ENCODE results near the gene KCTD20. TPM values are rescaled to one million over a fixed set of nuclear protein-coding genes. Genes with fewer than 3 reads are reported as not detected.
"Not testable (repeated sequence)": the region's sequence is repeated elsewhere in the genome, so short reads cannot be mapped to it uniquely, and the experiment has no call there.

The KCTD20 gene
- total RNA-seq, 2 donors from 2014 or later: 48.5 to 58.9 TPM

DNA sequence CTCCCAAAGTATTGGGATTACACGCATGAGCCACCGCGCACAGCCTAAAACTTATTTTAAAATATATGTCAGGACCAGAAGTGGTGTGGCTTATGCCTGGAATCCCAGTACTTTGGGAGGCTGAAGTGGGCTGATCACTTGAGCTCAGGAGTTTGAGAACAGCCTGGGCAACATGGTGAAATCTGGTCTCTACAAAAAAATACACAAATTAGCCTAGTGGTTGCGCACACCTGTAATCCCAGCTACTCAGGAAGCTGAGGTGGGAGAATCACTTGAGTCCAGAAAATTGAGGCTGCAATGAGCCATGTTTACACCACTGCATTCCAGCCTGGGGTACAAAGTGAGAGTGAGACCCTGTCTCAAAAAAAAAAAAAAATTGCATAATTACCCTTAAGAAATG is 13.9 kb upstream of the KCTD20 start:
- no peaks in the 10 kb centered on the region for H3K9me3 Mint-ChIP-seq
- H3K27me3 Mint-ChIP-seq (ENCODE audit: low read depth): no peaks in the 10 kb centered on the region
- H3K4me3 Mint-ChIP-seq: no peak overlapping the region
- no peak overlapping the region for H3K27ac Mint-ChIP-seq
- ATAC-seq (replicated peaks in 1 of 2) (peak in 1 of 2 donors; percentile 35), DNase-seq (no peak)
- peaks cover 11% of the 10 kb centered on the region for H3K4me1 Mint-ChIP-seq (ENCODE audit: low read depth)
- no peaks in the 10 kb centered on the region for H3K36me3 Mint-ChIP-seq (ENCODE audit: insufficient read depth in 2 of 2)

DNA sequence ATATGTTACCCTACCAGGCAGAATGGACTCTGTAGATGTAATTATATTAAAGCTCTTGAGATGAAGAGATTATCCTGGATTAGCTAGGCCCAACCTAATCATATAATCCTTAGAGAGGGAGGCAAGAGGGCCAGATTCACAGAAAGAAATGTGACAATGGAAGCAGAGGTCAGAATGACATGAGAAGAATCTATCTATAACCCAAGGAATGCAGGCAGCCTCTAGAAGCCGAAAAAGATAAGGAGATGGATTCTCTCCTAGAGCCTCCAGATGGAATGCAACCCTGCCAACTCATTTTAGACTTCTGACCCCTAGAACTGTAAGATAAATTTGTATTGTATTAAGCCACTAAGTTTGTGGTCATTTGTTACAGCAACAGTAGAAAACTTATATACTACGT is 12.4 kb upstream of the KCTD20 start:
- H3K27ac Mint-ChIP-seq: no peak overlapping the region

DNA sequence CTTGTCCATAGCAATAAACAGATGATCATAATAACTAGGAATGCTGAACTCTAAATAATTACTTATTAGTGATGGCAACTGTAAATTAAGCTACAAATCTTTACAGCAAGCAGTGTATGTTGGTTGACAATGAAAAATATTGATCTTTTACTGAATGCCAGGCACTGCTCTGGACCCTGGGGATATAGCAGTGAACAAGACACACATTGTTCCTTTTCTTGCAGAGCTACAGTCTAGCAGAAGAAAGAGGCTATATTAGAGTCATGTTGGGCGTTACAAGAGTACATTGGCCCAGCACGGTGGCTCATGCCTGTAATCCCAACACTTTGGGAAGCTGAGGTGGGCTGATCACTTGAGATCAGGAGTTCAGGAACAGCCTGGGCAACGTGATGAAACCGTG is 11.6 kb upstream of the KCTD20 start:
- peaks cover 6% of the 10 kb centered on the region for H3K4me1 Mint-ChIP-seq (ENCODE audit: low read depth)
- no peaks in the 10 kb centered on the region for H3K27me3 Mint-ChIP-seq (ENCODE audit: low read depth)
- ATAC-seq (replicated peaks in 1 of 2): no peak
- H3K27ac Mint-ChIP-seq: no peak overlapping the region
- no peaks in the 10 kb centered on the region for H3K9me3 Mint-ChIP-seq
- DNase-seq: no peak
- no peak overlapping the region for H3K4me3 Mint-ChIP-seq
- H3K36me3 Mint-ChIP-seq (ENCODE audit: insufficient read depth in 2 of 2): no peaks in the 10 kb centered on the region

More for the DNA sequence above, 12.4 kb upstream of the KCTD20 start:
- no peak for DNase-seq
- Mint-ChIP-seq H3K27me3 (ENCODE audit: low read depth) (no peaks in the 10 kb centered on the region), H3K36me3 (ENCODE audit: insufficient read depth in 2 of 2) (no peaks in the 10 kb centered on the region), H3K4me1 (ENCODE audit: low read depth) (peaks cover 6% of the 10 kb centered on the region), H3K9me3 (no peaks in the 10 kb centered on the region), H3K4me3 (no peak overlapping the region)
- ATAC-seq (replicated peaks in 1 of 2): no peak

DNA sequence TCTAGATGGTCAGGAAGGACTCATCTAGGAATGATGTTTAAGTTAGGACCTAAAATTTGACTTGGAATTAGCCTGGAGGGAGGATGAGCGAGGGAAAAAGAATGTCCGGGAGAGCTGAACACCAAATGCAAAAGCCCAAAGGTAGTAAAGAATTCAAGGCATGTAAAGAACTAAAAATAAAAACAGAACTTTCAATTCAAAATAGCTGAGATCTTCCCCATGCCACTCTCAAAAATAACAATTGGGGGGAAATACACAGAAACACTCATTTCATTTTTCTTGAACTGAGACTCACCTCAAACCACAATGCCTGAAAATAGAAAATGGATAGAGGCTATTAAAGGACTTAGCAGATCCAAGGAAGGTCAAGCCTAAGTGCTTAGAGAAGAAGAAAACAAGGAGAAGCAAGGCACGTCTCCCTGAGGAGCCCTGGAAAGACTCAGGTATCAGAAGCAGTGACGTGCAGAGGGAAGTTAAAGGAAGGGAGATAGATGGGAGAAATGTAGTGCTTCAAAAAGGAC is 10.6 kb upstream of the KCTD20 start:
- no peak for DNase-seq
- ATAC-seq (replicated peaks in 1 of 2): no peak
- Mint-ChIP-seq H3K27ac (no peak overlapping the region), H3K36me3 (ENCODE audit: insufficient read depth in 2 of 2) (no peaks in the 10 kb centered on the region), H3K4me3 (no peak overlapping the region), H3K27me3 (ENCODE audit: low read depth) (no peaks in the 10 kb centered on the region), H3K9me3 (no peaks in the 10 kb centered on the region), H3K4me1 (ENCODE audit: low read depth) (peaks cover 6% of the 10 kb centered on the region)

DNA sequence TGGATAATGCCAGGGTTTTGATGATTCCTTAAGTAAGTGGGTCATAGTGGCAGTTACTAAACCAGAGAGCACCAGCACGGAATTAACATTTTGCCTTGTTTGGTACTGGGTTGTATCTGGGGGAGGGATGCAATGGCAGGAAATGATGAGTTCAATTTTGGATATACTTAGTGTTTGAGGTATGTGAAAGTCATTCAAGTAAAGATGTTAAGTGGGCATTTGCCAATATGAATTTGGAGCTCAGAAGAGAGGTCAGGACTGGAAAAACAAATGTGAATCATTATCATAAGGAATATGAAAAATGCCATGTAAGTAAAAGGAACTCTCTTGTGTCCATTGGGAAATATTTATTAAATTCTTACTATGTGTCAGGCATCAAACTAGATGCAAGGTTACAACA is 6.3 kb upstream of the KCTD20 start:
- no peak overlapping the region for H3K27ac Mint-ChIP-seq

DNA sequence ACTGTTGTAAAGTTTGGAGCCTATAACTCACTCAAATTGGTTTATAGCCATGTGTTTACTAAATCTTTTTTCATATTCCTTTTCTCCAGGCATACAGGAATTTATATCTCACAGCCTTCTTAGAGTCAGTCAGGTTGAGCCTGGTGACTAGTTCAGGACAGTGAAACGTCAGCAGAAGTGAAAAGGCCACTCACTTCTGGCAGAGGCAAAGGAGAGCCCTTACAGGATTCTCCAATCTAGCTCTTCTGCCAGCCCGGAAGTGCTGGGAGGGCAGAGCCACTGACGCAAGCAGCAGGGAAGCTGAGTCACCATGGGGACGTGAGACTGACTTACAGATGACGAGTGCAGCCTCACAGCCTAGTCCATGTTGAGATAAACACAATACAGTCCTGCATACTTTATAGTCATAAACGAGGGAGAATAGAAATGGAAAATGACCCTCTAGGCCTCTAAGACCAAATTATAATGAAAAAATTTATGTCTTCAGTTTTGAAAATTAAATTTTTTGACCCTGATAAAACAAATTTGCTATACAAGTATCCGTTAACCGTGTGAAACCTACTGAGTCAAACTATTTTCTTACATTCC is 1.4 kb upstream of the KCTD20 start:
- H3K36me3 Mint-ChIP-seq (ENCODE audit: insufficient read depth in 2 of 2): peaks cover 5 to 6% of the 10 kb centered on the region in 2 donors
- H3K9me3 Mint-ChIP-seq: no peaks in the 10 kb centered on the region
- peak; percentile 87 for DNase-seq
- no peaks in the 10 kb centered on the region for H3K27me3 Mint-ChIP-seq (ENCODE audit: low read depth)
- peak overlapping the region; percentile 69 to 98 for H3K4me3 Mint-ChIP-seq
- peak; percentile 82 to 88 for ATAC-seq (replicated peaks in 1 of 2)
- peaks cover 40% of the 10 kb centered on the region for H3K4me1 Mint-ChIP-seq (ENCODE audit: low read depth)
- H3K27ac Mint-ChIP-seq: peak overlapping the region; percentile 93

More for the DNA sequence above, 6.3 kb upstream of the KCTD20 start:
- Mint-ChIP-seq H3K36me3 (ENCODE audit: insufficient read depth in 2 of 2) (no peaks in the 10 kb centered on the region), H3K4me1 (ENCODE audit: low read depth) (peaks cover 15% of the 10 kb centered on the region), H3K9me3 (no peaks in the 10 kb centered on the region), H3K27me3 (ENCODE audit: low read depth) (no peaks in the 10 kb centered on the region), H3K4me3 (no peak overlapping the region)
- ATAC-seq (replicated peaks in 1 of 2) (no peak), DNase-seq (no peak)

DNA sequence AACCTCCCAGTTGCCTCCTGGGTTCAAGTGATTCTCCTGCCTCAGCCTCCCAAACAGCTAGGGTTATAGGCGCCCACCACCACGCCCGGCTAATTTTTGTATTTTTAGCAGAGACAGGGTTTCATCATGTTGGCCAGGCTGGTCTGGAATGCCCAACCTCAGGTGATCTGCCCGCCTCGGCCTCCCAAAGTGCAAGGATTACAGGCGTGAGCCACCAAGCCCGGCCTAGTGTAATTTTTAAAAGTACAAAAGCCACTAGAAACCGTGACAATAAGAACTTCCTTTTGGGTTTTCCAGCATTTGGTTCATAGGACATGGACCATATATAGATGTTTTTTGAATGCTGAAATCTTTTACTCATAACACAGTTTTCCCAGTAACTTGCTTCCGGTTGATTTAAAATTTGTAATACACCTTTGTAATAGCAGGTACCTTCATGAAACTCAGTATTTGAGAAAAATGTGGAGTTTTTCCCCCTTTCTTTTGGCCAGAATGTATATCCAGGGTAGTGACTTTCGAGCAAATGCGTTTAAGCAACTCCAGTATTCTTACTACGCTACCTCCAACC is 613 bp upstream of the KCTD20 start:
- H3K9me3 Mint-ChIP-seq: no peaks in the 10 kb centered on the region
- peaks cover 45% of the 10 kb centered on the region for H3K4me1 Mint-ChIP-seq (ENCODE audit: low read depth)
- H3K27me3 Mint-ChIP-seq (ENCODE audit: low read depth): no peaks in the 10 kb centered on the region
- DNase-seq (no peak), ATAC-seq (replicated peaks in 1 of 2) (no peak)
- peaks cover 5 to 6% of the 10 kb centered on the region in 2 donors for H3K36me3 Mint-ChIP-seq (ENCODE audit: insufficient read depth in 2 of 2)
- peak overlapping the region; percentile 84 to 98 for H3K4me3 Mint-ChIP-seq
- peak overlapping the region; percentile 99 for H3K27ac Mint-ChIP-seq

DNA sequence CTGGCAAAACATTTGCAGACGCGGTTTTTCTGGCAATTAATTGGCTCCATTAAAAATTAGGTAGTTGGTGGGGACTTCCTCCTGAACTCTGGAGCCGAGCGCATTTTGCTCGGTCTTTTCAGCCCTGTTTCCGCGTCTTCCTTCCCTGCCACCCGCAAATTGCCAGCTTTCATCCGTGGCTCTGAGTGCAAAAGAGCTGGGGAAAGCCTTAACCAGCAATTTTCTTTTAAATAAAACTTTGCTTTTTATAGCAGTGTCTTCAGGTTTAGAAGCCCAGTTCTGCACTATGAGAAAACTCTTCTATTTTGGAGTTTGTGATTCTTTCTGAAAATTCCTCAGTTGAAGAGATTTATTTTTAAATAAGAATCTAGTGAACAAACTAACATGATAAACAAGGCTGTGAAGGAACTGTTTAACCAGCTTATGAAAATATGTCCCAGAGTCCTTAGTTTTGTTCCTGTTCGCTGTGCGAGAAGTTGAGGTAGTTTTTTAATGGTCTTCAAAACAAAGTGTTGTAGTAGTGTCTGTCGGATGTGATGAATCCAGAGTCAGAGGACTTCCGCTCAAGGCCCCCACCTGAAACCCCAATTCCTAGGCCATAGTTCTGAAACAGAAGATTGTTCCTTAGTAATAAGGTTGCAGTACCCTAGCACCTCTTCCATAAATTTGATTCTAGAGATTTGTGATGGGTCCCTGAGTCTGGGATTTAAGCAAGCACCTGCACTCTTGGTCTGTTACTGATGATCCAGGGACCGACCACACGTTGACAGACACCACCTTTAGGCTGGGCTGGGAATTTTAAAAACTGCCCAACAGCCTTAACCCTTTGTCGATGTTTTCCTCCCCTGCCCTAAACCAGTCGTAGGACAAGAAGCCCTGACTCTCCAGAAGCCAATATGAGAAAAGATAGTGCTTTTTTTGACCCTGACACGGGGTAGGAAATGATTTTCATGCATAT is 950 bp downstream of the KCTD20 start:
- Mint-ChIP-seq H3K4me3 (peak overlapping the region; percentile 84 to 98), H3K36me3 (ENCODE audit: insufficient read depth in 2 of 2) (peaks cover 7 to 8% of the 10 kb centered on the region in 2 donors), H3K4me1 (ENCODE audit: low read depth) (peaks cover 46% of the 10 kb centered on the region), H3K27me3 (ENCODE audit: low read depth) (no peaks in the 10 kb centered on the region), H3K27ac (peak overlapping the region; percentile 98), H3K9me3 (no peaks in the 10 kb centered on the region)
- ATAC-seq (replicated peaks in 1 of 2): no peak
- DNase-seq: peak in 1 of 2 donors; percentile 9

DNA sequence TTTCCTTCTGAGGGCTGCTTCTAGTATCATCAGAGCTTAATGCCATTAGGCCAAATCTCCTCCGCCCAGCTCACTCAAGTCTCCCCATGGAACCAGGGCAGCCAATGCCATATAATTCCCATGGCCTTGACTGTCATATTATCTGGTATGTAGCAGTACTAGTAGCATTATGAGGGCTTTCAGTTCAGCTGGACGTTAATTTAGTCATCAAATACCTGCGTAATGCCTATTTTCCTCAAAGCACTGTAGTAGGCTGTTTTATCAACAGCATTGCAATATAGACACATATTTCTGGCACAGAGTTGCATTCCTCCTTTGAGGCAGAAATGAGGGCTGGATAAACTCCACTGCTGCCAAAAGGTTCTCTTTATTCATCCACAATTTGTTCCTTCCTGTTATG is 1.7 kb downstream of the KCTD20 start:
- ATAC-seq (replicated peaks in 1 of 2) (no peak), DNase-seq (no peak)
- Mint-ChIP-seq H3K36me3 (ENCODE audit: insufficient read depth in 2 of 2) (peaks cover 13 to 14% of the 10 kb centered on the region in 2 donors), H3K4me3 (peak overlapping the region; percentile 84 to 98), H3K9me3 (no peaks in the 10 kb centered on the region), H3K4me1 (ENCODE audit: low read depth) (peaks cover 46% of the 10 kb centered on the region), H3K27ac (peak overlapping the region; percentile 98), H3K27me3 (ENCODE audit: low read depth) (no peaks in the 10 kb centered on the region)

DNA sequence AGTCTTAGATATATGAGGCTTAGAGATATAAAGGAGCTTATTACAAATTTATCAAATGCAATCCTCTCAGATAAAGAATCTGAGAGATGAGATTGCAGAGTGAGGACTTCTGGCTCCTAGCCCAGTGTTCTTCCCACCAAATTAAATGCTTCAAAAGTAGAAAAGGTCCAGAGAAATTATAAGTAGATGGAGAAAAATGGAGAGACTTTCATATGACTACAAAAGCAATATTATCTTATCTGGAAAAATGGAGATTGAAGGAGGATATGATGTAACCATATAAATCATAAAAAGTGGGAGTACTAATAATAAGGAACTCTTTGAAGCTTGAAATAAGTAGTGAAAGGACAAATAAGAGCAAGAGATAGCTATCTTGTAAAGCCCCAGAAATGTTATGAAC is 2.8 kb downstream of the KCTD20 start:
- Mint-ChIP-seq H3K27me3 (ENCODE audit: low read depth) (no peaks in the 10 kb centered on the region), H3K4me1 (ENCODE audit: low read depth) (peaks cover 46% of the 10 kb centered on the region), H3K9me3 (no peaks in the 10 kb centered on the region), H3K27ac (peak overlapping the region; percentile 83), H3K4me3 (peak overlapping the region; percentile 4 to 72), H3K36me3 (ENCODE audit: insufficient read depth in 2 of 2) (peaks cover 13 to 16% of the 10 kb centered on the region in 2 donors)
- no peak for ATAC-seq (replicated peaks in 1 of 2)
- DNase-seq: no peak

DNA sequence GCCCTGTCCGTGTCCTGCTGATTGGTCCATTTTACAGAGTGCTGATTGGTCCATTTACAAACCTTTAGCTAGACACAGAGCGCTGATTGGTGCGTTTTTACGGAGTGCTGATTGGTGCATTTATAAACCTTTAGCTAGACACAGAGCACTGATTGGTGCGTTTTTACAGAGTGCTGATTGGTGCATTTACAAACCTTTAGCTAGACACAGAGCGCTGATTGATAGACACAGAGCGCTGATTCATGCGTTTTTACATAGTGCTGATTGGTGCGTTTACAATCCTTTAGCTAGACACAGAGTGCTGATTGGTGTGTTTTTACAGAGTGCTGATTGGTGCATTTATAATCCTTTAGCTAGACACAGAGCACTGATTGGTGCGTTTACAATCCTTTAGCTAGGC is 6.4 kb downstream of the KCTD20 start:
- not testable (repeated sequence) for ATAC-seq (replicated peaks in 1 of 2); H3K27ac Mint-ChIP-seq; H3K9me3 Mint-ChIP-seq; H3K27me3 Mint-ChIP-seq (ENCODE audit: low read depth); DNase-seq; H3K4me3 Mint-ChIP-seq
- H3K36me3 Mint-ChIP-seq (ENCODE audit: insufficient read depth in 2 of 2): peaks cover 13 to 14% of the 10 kb centered on the region in 2 donors
- H3K4me1 Mint-ChIP-seq (ENCODE audit: low read depth): peaks cover 23% of the 10 kb centered on the region

DNA sequence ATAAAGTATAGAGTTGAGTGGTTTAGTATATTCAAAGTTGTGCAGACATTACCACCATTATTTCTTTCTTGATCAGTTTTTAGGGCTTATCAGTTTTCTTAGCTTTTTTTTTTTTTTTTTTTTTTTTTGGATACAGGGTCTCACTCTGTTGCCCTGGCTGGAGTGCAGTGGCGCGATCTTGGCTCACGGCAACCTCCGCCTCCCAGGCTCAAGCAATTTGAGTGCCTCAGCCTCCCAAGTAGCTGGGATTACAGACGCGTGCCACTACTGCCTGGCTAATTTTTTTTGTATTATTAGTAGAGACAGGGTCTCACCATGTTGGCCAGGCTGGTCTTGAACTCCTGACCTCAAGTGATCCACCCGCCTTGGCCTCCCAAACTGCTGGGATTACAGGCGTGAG is 10.1 kb downstream of the KCTD20 start:
- H3K27ac Mint-ChIP-seq; H3K4me1 Mint-ChIP-seq (ENCODE audit: low read depth); DNase-seq; H3K27me3 Mint-ChIP-seq (ENCODE audit: low read depth); H3K9me3 Mint-ChIP-seq; ATAC-seq (replicated peaks in 1 of 2); H3K4me3 Mint-ChIP-seq: not testable (repeated sequence)
- H3K36me3 Mint-ChIP-seq (ENCODE audit: insufficient read depth in 2 of 2): peaks cover 11 to 15% of the 10 kb centered on the region in 2 donors

DNA sequence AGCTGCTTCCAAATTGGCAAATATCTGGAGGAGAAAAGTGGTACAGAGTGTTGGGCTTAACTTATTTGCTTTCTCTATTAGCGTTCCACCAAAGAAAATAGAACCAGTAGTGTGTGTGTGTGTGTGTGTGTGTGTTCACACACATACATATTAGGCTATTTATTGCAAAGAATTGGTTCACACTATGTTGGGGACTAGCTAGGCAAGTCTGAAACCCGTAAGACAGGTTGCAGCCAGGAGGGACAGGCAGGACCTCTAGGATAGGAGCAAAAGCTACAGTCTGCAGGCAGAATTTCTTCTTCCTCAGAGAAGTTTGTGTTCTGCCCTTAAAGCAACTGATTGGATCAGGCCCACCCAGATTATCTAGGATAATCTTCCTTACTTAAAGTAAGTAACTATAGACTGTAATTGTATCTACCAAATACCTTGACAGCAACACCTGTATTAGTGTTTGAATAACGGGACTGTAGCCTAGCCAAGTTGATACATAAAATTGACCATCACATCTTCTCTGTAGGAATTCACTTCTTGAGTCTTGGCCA is 12.8 kb downstream of the KCTD20 start:
- DNase-seq: no peak
- no peak overlapping the region for H3K4me3 Mint-ChIP-seq
- H3K36me3 Mint-ChIP-seq (ENCODE audit: insufficient read depth in 2 of 2): peaks cover 0 to 7% of the 10 kb centered on the region in 2 donors
- H3K4me1 Mint-ChIP-seq (ENCODE audit: low read depth): peaks cover 5% of the 10 kb centered on the region
- no peak for ATAC-seq (replicated peaks in 1 of 2)
- H3K9me3 Mint-ChIP-seq: no peaks in the 10 kb centered on the region
- no peaks in the 10 kb centered on the region for H3K27me3 Mint-ChIP-seq (ENCODE audit: low read depth)
- no peak overlapping the region for H3K27ac Mint-ChIP-seq
